ENCODE data around the gene MMS19.
A peak's percentile ranks its signal among the peaks of the same experiment; 100 is the strongest.
"Not testable (repeated sequence)": the region's sequence is repeated elsewhere in the genome, so short reads cannot be mapped to it uniquely, and the experiment has no call there.

MMS19 gene

DNA sequence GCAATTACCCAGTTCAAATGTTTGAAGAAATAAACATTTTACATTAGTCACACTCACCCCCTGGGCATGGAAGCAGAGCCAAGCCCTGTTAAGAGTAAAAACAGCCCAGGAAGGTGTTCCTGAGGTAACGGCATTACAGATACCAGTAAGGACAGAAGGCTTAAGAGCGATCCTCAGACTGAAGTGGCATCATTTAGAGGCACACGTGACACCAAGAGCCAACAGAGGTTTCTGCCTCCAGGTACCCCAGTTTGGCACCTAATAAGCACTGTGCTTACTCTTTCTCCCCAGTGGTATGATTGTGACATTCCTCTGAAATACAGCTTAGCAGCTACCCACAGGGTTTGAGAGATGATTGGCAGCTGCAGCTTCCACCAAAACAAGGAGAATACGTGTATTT is 17.2 kb downstream of the MMS19 start:
- TF ChIP-seq, protein P1, sequence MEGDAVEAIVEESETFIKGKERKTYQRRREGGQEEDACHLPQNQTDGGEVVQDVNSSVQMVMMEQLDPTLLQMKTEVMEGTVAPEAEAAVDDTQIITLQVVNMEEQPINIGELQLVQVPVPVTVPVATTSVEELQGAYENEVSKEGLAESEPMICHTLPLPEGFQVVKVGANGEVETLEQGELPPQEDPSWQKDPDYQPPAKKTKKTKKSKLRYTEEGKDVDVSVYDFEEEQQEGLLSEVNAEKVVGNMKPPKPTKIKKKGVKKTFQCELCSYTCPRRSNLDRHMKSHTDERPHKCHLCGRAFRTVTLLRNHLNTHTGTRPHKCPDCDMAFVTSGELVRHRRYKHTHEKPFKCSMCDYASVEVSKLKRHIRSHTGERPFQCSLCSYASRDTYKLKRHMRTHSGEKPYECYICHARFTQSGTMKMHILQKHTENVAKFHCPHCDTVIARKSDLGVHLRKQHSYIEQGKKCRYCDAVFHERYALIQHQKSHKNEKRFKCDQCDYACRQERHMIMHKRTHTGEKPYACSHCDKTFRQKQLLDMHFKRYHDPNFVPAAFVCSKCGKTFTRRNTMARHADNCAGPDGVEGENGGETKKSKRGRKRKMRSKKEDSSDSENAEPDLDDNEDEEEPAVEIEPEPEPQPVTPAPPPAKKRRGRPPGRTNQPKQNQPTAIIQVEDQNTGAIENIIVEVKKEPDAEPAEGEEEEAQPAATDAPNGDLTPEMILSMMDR (IDR thresholded peaks at IDR 0.05; ENCODE audit: low read length, missing control alignments), result no peak
- no peak overlapping the region for H3K4me3 ChIP-seq (replicated peaks; ENCODE audit: low read depth, low read length)
- DNase-seq (ENCODE audit: low read depth), result no peak

DNA sequence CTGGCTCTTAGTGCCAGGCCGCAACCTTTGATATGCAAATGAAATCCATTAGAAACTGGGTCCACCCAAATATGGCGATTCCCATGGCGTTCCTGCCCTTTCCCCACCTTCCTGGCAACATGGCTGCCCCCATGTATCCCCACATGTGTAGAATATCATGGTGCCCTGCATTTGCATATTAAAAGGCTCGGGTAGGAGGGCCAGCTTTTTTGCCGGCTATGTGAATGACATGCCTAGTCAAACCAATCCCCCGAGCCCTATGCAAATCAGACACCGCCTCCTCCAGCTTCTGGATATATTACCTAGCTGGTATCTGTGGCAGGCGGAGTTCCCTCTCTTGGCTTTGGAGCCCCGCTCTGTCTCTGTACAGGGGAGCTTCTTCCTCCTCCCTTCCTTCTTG is 18.3 kb downstream of the MMS19 start:
- no peak overlapping the region for H3K4me3 ChIP-seq (replicated peaks; ENCODE audit: low read depth, low read length)
- TF ChIP-seq, protein P1 (IDR thresholded peaks at IDR 0.05; ENCODE audit: low read length, missing control alignments), result no peak
- DNase-seq (ENCODE audit: low read depth), result no peak

DNA sequence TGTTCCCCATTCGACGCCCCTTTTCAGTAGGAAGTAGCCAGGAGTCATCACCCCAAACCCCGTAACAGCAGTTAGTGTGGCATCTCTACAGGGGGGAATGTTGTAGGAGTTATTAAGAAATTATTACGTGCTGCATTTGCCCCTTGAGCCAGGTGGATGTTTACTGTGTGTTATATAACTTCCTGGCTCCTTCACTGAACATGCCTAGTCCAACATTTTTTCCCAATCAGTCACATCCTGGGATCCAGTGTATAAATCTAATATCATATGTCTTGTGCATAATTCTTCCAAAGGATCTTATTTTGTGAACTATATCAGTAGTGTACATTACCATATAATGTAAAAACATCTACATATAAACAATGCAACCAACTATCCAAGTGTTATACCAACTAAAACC is 18.8 kb downstream of the MMS19 start:
- not testable (repeated sequence) for DNase-seq (ENCODE audit: low read depth); H3K4me3 ChIP-seq (replicated peaks; ENCODE audit: low read depth, low read length)

DNA sequence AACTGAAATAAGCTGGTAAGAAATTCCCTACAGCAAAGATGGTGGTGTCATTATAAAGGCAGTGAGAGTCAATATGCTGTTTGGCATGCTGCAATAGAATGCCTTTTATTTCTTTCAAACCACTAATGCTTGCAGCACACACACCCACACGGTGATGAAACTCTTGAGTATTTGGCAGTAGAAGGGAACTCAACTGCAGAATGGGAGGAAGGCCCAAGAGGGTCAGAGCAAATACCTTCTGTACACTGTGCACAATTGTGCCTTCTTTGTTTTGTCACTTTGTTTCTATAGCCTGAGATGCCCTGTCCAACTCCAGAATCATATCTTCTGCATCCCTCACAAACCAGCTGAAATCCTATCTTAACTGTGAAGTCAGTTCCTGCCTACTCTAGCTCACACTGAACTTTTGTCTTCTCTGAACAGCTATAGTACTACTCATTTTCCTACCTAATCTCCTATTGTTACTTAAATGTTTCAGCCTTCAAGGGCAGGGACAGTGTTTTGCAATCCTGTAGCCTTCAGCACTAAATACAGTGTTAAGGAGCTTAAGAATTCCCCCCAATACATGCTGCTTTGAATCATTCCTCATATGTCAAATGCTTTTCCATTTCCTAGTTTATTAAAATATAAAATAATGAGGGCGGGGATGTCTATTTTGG is 22.2 kb downstream of the MMS19 start:
- TF ChIP-seq, protein P1 (IDR thresholded peaks at IDR 0.05; ENCODE audit: low read length, missing control alignments), result no peak

DNA sequence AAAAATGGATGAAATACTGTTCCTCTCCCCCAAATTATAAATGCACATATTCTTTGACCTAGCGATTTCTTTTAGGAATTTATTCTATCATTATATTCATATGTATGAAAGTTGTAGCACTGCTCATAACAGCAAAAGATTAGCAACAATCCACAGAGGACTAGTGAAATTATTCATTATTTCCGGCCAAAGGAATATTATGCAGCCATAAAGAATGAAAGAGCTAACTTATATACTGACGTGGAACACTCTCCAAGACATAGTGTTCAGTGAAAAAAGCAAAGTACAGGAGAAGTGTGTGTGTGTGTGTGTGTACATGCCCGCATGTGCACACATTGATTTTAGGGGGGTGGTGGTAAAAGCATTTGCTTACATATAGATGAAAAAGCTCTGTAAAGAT is 23.3 kb downstream of the MMS19 start:
- TF ChIP-seq, protein P1 (IDR thresholded peaks at IDR 0.05; ENCODE audit: low read length, missing control alignments), result no peak
- DNase-seq (ENCODE audit: low read depth), result no peak
- no peak overlapping the region for H3K4me3 ChIP-seq (replicated peaks; ENCODE audit: low read depth, low read length)

More for the DNA sequence above, 22.2 kb downstream of the MMS19 start:
- H3K4me3 ChIP-seq (replicated peaks; ENCODE audit: low read depth, low read length), result no peak overlapping the region
- peak; percentile 92 for DNase-seq (ENCODE audit: low read depth)

DNA sequence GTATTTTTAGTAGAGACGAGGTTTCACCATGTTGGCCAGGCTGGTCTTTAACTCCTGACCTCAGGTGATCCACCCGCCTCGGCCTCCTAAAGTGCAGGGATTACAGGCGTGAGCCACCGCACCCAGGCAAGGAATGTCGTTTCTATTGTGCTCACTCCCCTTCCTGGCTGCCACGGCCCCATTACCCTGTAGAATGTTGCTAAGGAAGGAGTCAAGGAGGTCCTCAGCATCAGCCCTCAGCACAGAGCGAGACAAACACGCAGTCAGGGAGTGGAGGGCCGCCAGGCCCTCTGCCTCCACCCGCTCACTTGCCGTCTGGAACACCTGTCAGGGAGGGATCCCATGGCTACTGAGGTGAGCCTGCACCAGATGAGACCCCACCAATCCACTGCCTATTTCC is 29.4 kb downstream of the MMS19 start:
- H3K4me3 ChIP-seq (replicated peaks; ENCODE audit: low read depth, low read length); DNase-seq (ENCODE audit: low read depth): not testable (repeated sequence)

DNA sequence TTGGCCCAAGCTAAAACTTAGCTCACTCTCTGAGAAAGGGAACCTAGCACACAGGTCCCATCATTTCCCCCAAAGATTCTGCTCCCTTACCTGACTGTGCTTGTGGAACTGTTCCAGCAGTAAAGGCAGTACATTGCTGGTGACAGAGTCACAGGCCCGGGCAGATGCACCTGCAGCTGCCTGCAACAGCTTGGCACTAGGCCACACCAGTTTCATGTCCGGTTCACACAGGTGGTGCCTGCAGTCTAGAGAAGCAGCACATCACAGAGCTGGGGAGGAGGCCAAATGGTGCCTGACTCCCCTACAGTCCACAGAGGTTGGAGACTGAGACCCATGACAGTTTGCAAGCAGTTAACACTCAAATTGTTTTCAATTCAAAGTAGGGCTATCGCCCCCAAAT is 30.1 kb downstream of the MMS19 start:
- DNase-seq (ENCODE audit: low read depth), result no peak
- TF ChIP-seq, protein P1 (IDR thresholded peaks at IDR 0.05; ENCODE audit: low read length, missing control alignments), result no peak
- no peak overlapping the region for H3K4me3 ChIP-seq (replicated peaks; ENCODE audit: low read depth, low read length)

DNA sequence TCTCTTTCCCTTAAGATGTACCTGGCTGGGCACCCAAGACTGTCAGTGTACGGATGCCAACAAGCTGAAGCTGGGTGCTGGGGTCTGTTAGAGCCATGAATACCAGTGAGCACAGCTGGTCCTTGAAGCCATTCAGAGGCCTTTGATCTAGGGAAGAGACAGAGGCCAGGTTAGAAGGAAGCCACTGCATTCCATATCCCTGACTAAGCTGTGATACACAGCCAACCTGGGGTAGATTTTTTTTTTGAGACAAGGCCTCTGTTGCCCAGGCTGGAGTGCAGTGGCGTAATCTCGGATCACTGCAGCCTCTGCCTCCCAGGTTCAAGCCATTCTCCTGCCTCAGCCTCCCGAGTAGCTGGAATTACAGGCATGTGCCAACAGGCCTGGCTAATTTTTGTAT is 31.5 kb downstream of the MMS19 start:
- peak; percentile 24 for DNase-seq (ENCODE audit: low read depth)
- TF ChIP-seq, protein P1 (IDR thresholded peaks at IDR 0.05; ENCODE audit: low read length, missing control alignments), result no peak
- no peak overlapping the region for H3K4me3 ChIP-seq (replicated peaks; ENCODE audit: low read depth, low read length)
